Suppressor macrophage treated with lipopolysaccharide for 4 hours (primary cell): Measurements from ENCODE around the gene AHDC1.

Source experiments
- DNase-seq: peaks from one replicate; pipeline ENCODE4 v3.0.0-alpha.2; 2020

AHDC1 gene

GRCh38 chr1:27598295-27598687 is 5.7 kb downstream of the AHDC1 start:
- DNase-seq: no peak

- DNase-seq: no peak
Measured at GRCh38 chr1:27597516-27598294, 6.2 kb downstream of the AHDC1 start.

GRCh38 chr1:27596986-27597385 is 7.0 kb downstream of the AHDC1 start:
- DNase-seq: no peak

DNA sequence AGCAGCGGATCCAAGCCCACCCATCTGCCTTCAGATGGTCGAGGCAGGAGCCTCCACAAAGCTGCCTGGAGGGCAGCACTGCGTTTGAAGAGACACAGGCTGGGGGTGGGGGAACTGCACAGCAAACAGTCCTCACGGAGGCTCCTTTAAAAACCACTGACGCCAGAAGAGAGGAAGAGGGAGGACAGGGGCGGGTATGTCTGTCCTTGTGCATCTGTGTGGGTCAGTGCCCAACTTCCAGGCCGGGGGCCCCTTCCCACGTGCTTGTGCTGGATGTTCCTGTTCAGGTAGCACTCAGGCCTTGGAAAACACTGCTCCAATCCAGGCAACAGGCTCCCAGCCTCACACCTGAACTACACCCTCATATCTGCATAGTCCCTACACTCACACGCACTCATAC is 7.7 kb downstream of the AHDC1 start:
- no peak for DNase-seq

GRCh38 chr1:27595597-27595996 is 8.3 kb downstream of the AHDC1 start:
- DNase-seq: no peak

GRCh38 chr1:27594564-27595510 is 9.1 kb downstream of the AHDC1 start:
- DNase-seq: no peak

DNA sequence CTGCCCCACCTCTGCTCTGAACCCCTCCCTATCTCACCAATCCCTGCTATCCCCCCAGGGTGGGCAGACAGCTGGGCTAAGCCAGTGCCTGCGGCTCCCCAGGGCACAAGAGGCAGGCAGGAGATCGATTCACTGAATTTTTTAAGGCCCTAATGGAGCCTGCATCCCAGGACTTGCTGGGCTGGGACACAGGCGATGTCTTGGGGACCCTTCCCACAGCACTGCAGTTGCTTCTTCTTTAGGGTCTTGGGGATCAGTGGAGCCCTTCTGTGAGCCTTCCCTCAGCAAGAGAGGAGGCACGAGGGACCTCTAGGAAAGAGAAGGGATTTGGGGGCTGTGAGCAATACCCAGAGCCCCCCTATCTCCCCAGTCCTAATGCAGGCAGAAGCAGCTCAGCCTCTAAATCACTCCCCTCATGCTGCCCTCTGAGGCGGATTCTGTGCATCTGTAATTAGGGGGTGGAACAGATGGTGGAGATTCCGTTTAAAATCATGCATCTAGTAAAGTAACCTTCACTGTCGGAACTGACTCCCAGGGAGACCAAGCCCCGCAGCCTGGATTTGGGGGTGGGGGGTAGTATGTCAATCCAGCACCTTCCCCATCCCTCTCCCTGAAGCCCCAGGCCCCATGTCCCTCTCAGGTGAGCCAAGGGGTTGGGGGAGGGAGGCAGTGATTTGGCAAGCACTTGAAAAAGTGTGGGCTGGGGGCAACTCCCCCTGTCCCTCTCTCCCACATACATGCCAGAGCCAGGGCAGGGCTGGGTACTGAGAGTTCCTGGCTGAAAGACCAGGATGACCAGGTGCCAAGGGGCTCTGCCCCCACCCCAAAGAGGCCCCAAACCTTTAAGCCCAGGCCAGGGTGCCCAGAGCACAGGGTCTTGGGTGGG is 10.0 kb downstream of the AHDC1 start:
- no peak for DNase-seq

- no peak for DNase-seq
Measured at GRCh38 chr1:27592931-27593677, 10.8 kb downstream of the AHDC1 start.

GRCh38 chr1:27592232-27592930 is 11.6 kb downstream of the AHDC1 start:
- DNase-seq: no peak

GRCh38 chr1:27591622-27592021 is 12.3 kb downstream of the AHDC1 start:
- DNase-seq: no peak

DNA sequence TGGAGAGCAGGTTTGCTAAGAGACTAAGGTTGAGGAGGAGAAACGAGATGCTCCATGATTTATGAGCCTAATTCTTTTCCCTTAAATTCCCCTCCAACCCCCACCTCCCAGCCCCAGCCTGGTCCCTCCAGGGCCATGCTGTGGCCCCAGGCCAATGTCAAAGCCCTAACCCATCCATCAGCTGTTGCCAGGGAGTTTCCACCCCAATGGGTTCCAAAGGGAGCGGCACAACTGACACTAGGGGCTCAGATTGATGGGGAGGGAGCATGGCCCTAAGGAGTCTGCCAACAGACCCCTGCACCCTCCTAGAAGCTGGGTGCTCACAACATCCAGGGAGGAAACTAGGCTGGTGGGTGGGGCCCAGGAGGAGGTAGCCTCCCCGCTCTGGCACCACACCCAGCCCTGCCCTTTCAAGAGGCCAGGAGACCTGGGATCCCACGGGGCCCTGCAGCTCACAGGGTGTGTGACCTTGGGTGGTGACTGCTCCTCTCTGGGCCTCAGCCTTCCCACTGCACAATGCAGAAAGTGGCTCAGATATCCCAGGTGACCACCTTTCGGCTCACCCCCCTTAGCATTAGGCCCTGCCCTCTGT is 12.9 kb downstream of the AHDC1 start:
- no peak for DNase-seq

DNA sequence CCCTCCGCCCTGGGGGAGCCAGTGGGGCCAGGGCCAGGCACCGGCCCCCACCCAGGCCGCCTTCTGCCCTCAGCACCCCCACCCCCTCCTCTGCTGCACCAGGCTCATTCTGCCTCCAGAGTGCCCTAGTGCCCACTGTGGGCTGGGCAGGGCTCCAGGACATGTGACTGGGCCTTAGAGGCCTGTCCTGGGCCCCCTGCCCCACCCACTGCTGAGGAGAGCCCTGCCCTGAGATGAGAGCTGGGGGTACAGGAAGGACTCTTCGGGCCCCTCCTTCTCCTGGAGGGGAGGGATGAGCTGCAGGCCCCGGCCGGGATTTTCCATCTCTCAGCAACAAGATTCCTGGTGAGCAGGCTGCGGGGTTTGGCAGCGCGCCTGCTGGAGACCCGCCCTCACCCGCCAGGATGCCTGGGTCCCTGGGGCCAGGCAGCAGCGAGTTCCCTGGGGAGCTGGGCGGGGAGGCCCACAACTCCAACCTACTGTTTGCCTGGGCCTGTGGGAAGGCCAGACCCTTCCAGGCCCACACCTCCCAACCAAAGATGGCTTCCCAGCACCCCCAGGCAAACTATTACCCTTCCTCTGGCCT is 14.0 kb downstream of the AHDC1 start:
- DNase-seq: no peak

- no peak for DNase-seq
Measured at GRCh38 chr1:27589441-27589840, 14.5 kb downstream of the AHDC1 start.

GRCh38 chr1:27588256-27589232 is 15.4 kb downstream of the AHDC1 start:
- no peak for DNase-seq

- no peak for DNase-seq
Measured at GRCh38 chr1:27585684-27586083, 18.3 kb downstream of the AHDC1 start.

DNA sequence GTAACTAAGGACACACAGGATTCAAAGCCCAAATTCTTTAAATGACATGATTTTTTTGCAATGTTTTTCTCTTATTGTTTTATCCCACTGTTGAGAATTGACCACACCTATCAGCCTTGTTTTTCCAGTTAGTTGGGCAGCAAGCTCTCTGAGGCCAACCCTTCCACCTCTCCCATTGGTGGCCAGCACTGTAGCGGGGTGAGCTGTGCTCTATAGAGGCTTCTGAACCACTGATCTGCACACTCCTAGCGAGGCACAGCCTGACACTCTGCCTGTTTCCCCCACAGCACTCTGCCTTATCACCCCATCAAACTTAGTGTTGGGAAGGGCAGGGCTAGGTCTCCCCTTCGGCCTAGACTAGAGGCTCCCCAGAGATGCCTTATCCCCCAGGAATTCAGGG is 19.5 kb downstream of the AHDC1 start:
- no peak for DNase-seq

DNA sequence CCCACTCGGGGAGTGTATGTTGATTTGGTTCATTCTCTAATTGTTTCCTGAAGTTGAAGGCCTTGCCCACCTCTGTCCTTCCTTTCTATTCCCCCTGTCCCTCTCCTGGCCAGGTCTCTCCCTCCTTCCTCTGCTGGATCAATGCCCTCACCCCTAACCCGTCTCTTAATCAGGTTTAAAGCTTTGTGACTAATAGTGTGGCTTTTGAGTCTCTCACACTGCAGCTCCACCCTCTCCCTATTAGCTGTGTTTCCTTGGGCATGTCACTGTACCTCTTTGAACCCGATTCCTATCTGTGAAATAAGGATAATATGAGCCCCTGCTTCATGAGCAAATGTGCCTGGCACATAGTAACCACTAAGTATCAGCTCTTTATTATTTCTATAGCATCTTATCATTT is 20.5 kb downstream of the AHDC1 start:
- no peak for DNase-seq

DNA sequence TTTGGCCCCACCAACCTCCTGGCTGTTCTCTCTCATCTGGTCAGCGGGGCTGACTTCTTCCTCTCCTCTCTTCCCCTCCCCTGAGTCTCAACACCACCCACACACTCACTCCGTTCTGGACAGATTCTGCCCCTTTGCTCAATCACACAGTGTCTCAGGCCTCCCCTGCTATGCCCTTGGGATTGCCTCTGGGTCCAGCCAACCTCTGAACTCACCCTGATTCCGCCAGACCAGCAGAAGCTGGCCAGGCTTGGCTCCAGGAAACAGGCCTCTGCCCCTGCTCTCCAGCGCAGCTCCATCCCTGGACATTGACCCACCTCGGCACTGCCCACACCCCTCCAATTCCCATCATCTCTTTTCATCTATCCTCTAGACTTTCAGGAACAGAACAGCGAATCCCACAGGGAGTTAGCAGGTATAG is 22.1 kb downstream of the AHDC1 start:
- no peak for DNase-seq

DNA sequence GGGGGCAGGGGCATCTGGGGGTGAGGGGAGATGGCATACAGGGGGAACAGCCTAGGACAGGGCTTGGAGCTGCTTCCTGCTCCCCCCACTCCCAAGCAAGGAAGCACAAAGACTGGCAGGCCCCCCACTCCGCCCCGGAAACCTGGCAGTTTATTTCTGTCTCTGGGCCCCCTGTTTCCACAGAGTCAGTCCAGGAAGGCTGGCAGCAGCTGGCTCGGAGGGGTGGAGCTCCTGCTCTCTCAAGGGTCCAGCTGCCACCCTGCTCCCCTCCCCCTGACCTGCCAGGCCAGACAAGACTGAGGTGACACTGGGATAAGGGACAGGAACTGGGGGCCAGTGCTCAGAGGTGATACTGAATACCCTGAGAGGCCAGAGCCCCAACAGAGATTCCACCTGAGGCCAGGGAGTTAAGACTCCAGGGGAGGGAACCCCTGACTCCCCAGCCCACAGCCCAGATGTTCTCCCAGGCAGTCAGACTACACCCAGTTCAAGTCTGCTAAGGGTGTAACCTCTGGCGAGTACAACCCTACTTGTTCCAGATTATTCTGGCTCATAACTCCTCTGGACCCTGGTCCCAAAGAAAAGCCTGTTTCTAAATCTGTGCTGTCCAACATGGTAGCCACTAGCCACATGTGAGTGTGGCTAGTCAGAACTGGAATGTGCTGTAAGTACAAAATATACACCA is 26.3 kb downstream of the AHDC1 start:
- DNase-seq: no peak
